GM23338 (cell line): ENCODE data around the gene ALPP. TPM values are rescaled to one million over a fixed set of nuclear protein-coding genes. Genes with fewer than 3 reads are reported as not detected.

Experiments
- ETS1 ChIP-seq: IDR thresholded peaks from 2 replicates; pipeline ENCODE4 v1.6.1; 2016; ENCODE audit warnings: antibody characterized with exemption
- EZH2phosphoT487 ChIP-seq: fragments of 200-600 bp; sonication (generic); IDR thresholded peaks from one replicate; pipeline ENCODE4 v1.8.1; 2018; ENCODE audit warnings: antibody characterized with exemption; ENCODE audit not compliant: unreplicated experiment
- POLR2AphosphoS5 ChIP-seq: IDR thresholded peaks from 2 replicates; pipeline ENCODE4 v1.6.1; 2016; ENCODE audit warnings: antibody characterized with exemption, low read depth
- STAT1 ChIP-seq: IDR thresholded peaks from one replicate; pipeline ENCODE4 v1.6.1; 2016; ENCODE audit warnings: antibody characterized with exemption; ENCODE audit not compliant: unreplicated experiment
- ZNF114 ChIP-seq: fragments of 250-450 bp; sonication (Bioruptor Pico); IDR thresholded peaks from 2 replicates; pipeline ENCODE4 v1.5.0; 2020; ENCODE audit warnings: mild to moderate bottlenecking, moderate library complexity
- polyA plus RNA-seq: library from polyadenylated mRNA; unstranded; fragments of >200 nt; fragmentation: Nextera tagmentation; extraction: Ambion mirVana; gene quantifications from 2 replicates; pipeline ENCODE4 v1.2.1, GENCODE V29; 2016
- total RNA-seq: library from RNA; depleted of rRNA; stranded (reverse); fragments of >200 nt; shearing (Covaris generic); gene quantifications from 2 replicates; pipeline ENCODE4 v1.2.3, GENCODE V29; 2014
- TF ChIP-seq, protein P1 (sequence below): fragments of 250-450 bp; sonication (Bioruptor Pico); IDR thresholded peaks from 2 replicates; pipeline ENCODE4 v1.5.0; 2020; ENCODE audit warnings: mild to moderate bottlenecking, moderate library complexity
- TF ChIP-seq, protein P2 (sequence below), 2 experiments: fragments of 200-600 bp in 1 of 2; sonication (generic) in 1 of 2; conservative IDR thresholded peaks; 2 replicates each; pipeline versions ENCODE4 v1.5.1 to v1.6.1; 2016 to 2017; ENCODE audit warnings: antibody characterized with exemption in 2 of 2, low read depth in 2 of 2, mild to moderate bottlenecking in 2 of 2, moderate library complexity in 1 of 2

ALPP gene
- total and polyA plus RNA-seq, 2 experiments from 2014 or later: 0.28 TPM; not detected in 1

DNA sequence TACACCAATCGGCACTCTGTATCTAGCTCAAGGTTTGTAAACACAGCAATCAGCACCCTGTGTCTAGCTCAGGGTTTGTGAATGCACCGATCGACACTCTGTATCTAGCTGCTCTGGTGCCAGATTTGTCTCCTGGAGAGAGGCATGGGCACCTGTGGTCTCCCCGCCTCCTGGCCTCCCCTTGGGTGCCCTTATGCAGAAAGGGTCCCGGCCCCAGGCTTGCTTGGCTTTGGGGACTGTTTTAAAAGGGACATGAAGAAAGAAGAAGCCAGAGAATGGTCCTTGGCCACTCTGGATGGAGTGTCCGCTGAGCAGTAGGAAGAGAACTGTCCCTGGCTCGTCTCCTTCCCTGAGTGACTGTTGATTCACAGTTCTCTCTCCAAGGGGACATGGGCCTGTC, 11.5 kb upstream of the ALPP start (continued):
- TF ChIP-seq, protein P1, sequence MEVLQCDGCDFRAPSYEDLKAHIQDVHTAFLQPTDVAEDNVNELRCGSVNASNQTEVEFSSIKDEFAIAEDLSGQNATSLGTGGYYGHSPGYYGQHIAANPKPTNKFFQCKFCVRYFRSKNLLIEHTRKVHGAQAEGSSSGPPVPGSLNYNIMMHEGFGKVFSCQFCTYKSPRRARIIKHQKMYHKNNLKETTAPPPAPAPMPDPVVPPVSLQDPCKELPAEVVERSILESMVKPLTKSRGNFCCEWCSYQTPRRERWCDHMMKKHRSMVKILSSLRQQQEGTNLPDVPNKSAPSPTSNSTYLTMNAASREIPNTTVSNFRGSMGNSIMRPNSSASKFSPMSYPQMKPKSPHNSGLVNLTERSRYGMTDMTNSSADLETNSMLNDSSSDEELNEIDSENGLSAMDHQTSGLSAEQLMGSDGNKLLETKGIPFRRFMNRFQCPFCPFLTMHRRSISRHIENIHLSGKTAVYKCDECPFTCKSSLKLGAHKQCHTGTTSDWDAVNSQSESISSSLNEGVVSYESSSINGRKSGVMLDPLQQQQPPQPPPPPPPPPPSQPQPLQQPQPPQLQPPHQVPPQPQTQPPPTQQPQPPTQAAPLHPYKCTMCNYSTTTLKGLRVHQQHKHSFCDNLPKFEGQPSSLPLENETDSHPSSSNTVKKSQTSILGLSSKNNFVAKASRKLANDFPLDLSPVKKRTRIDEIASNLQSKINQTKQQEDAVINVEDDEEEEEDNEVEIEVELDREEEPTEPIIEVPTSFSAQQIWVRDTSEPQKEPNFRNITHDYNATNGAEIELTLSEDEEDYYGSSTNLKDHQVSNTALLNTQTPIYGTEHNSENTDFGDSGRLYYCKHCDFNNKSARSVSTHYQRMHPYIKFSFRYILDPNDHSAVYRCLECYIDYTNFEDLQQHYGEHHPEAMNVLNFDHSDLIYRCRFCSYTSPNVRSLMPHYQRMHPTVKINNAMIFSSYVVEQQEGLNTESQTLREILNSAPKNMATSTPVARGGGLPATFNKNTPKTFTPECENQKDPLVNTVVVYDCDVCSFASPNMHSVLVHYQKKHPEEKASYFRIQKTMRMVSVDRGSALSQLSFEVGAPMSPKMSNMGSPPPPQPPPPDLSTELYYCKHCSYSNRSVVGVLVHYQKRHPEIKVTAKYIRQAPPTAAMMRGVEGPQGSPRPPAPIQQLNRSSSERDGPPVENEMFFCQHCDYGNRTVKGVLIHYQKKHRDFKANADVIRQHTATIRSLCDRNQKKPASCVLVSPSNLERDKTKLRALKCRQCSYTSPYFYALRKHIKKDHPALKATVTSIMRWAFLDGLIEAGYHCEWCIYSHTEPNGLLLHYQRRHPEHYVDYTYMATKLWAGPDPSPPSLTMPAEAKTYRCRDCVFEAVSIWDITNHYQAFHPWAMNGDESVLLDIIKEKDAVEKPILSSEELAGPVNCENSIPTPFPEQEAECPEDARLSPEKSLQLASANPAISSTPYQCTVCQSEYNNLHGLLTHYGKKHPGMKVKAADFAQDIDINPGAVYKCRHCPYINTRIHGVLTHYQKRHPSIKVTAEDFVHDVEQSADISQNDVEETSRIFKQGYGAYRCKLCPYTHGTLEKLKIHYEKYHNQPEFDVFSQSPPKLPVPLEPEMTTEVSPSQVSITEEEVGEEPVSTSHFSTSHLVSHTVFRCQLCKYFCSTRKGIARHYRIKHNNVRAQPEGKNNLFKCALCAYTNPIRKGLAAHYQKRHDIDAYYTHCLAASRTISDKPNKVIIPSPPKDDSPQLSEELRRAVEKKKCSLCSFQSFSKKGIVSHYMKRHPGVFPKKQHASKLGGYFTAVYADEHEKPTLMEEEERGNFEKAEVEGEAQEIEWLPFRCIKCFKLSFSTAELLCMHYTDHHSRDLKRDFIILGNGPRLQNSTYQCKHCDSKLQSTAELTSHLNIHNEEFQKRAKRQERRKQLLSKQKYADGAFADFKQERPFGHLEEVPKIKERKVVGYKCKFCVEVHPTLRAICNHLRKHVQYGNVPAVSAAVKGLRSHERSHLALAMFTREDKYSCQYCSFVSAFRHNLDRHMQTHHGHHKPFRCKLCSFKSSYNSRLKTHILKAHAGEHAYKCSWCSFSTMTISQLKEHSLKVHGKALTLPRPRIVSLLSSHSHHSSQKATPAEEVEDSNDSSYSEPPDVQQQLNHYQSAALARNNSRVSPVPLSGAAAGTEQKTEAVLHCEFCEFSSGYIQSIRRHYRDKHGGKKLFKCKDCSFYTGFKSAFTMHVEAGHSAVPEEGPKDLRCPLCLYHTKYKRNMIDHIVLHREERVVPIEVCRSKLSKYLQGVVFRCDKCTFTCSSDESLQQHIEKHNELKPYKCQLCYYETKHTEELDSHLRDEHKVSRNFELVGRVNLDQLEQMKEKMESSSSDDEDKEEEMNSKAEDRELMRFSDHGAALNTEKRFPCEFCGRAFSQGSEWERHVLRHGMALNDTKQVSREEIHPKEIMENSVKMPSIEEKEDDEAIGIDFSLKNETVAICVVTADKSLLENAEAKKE (CRISPR knock-in tag): no peak
- TF ChIP-seq, protein P2, sequence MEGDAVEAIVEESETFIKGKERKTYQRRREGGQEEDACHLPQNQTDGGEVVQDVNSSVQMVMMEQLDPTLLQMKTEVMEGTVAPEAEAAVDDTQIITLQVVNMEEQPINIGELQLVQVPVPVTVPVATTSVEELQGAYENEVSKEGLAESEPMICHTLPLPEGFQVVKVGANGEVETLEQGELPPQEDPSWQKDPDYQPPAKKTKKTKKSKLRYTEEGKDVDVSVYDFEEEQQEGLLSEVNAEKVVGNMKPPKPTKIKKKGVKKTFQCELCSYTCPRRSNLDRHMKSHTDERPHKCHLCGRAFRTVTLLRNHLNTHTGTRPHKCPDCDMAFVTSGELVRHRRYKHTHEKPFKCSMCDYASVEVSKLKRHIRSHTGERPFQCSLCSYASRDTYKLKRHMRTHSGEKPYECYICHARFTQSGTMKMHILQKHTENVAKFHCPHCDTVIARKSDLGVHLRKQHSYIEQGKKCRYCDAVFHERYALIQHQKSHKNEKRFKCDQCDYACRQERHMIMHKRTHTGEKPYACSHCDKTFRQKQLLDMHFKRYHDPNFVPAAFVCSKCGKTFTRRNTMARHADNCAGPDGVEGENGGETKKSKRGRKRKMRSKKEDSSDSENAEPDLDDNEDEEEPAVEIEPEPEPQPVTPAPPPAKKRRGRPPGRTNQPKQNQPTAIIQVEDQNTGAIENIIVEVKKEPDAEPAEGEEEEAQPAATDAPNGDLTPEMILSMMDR (conservative IDR thresholded peaks at IDR 0.05; ENCODE audit: low read depth in 2 of 2): no peak
- TF ChIP-seq STAT1: no peak
- TF ChIP-seq ZNF114 (CRISPR knock-in tag): no peak
- no peak for TF ChIP-seq EZH2phosphoT487
- no peak for TF ChIP-seq ETS1
- no peak for TF ChIP-seq POLR2AphosphoS5
